Measurements from ENCODE around the gene YEATS2.
A peak's percentile ranks its signal among the peaks of the same experiment; 100 is the strongest.

The YEATS2 gene

GRCh38 chr3:183825456-183826161 is 128.0 kb downstream of the YEATS2 start, which contains the start of gene MAP6D1:
MAP6D1 (minus strand) TSS chr3:183825577; CDS start chr3:183825547, 30 bp downstream.
- no peaks in the 10 kb centered on the region for H3K27me3 ChIP-seq (replicated peaks; ENCODE audit: control insufficient read depth, insufficient read depth, low read length)
- H3K9me3 ChIP-seq (ENCODE audit: control insufficient read depth, low read length), result no peaks in the 10 kb centered on the region
- H3K4me3 ChIP-seq (ENCODE audit: low read length), result peak within 1 kb of the TSS; percentile 83
- H3K36me3 ChIP-seq (ENCODE audit: control insufficient read depth, insufficient read depth, low read length, severe bottlenecking), result peaks cover 18% of the 10 kb centered on the region
- H3K9ac ChIP-seq (ENCODE audit: low read length), result peak within 1 kb of the TSS; percentile 54
- DNase-seq (ENCODE audit: low read depth), result peak; percentile 71
- peaks cover 5% of the 10 kb centered on the region for H3K4me1 ChIP-seq (ENCODE audit: control insufficient read depth, insufficient read depth, low read length)

GRCh38 chr3:183826448-183827250 is 129.1 kb downstream of the YEATS2 start:
- Histone ChIP-seq H3K27me3 (replicated peaks; ENCODE audit: control insufficient read depth, insufficient read depth, low read length) (no peaks in the 10 kb centered on the region), H3K4me1 (ENCODE audit: control insufficient read depth, insufficient read depth, low read length) (peaks cover 5% of the 10 kb centered on the region), H3K4me3 (ENCODE audit: low read length) (no peak overlapping the region), H3K36me3 (ENCODE audit: control insufficient read depth, insufficient read depth, low read length, severe bottlenecking) (peaks cover 24% of the 10 kb centered on the region), H3K9me3 (ENCODE audit: control insufficient read depth, low read length) (no peaks in the 10 kb centered on the region), H3K9ac (ENCODE audit: low read length) (no peak overlapping the region)
- DNase-seq (ENCODE audit: low read depth), result no peak

GRCh38 chr3:183827809-183828537 is 130.4 kb downstream of the YEATS2 start:
- H3K36me3 ChIP-seq (ENCODE audit: control insufficient read depth, insufficient read depth, low read length, severe bottlenecking), result peaks cover 34% of the 10 kb centered on the region
- DNase-seq (ENCODE audit: low read depth), result no peak
- H3K4me3 ChIP-seq (ENCODE audit: low read length), result no peak overlapping the region
- no peaks in the 10 kb centered on the region for H3K9me3 ChIP-seq (ENCODE audit: control insufficient read depth, low read length)
- no peaks in the 10 kb centered on the region for H3K27me3 ChIP-seq (replicated peaks; ENCODE audit: control insufficient read depth, insufficient read depth, low read length)
- no peak overlapping the region for H3K9ac ChIP-seq (ENCODE audit: low read length)
- H3K4me1 ChIP-seq (ENCODE audit: control insufficient read depth, insufficient read depth, low read length), result peaks cover 5% of the 10 kb centered on the region

GRCh38 chr3:183828538-183828870 is 130.9 kb downstream of the YEATS2 start:
- H3K4me1 ChIP-seq (ENCODE audit: control insufficient read depth, insufficient read depth, low read length), result peaks cover 5% of the 10 kb centered on the region
- peaks cover 40% of the 10 kb centered on the region for H3K36me3 ChIP-seq (ENCODE audit: control insufficient read depth, insufficient read depth, low read length, severe bottlenecking)
- H3K9me3 ChIP-seq (ENCODE audit: control insufficient read depth, low read length), result no peaks in the 10 kb centered on the region
- no peak for DNase-seq (ENCODE audit: low read depth)
- H3K27me3 ChIP-seq (replicated peaks; ENCODE audit: control insufficient read depth, insufficient read depth, low read length), result no peaks in the 10 kb centered on the region
- H3K9ac ChIP-seq (ENCODE audit: low read length), result no peak overlapping the region
- H3K4me3 ChIP-seq (ENCODE audit: low read length), result no peak overlapping the region

GRCh38 chr3:183829466-183829865 is 131.9 kb downstream of the YEATS2 start:
- Histone ChIP-seq H3K9ac (ENCODE audit: low read length) (no peak overlapping the region), H3K36me3 (ENCODE audit: control insufficient read depth, insufficient read depth, low read length, severe bottlenecking) (peaks cover 49% of the 10 kb centered on the region), H3K4me3 (ENCODE audit: low read length) (no peak overlapping the region), H3K9me3 (ENCODE audit: control insufficient read depth, low read length) (no peaks in the 10 kb centered on the region), H3K4me1 (ENCODE audit: control insufficient read depth, insufficient read depth, low read length) (peaks cover 4% of the 10 kb centered on the region), H3K27me3 (replicated peaks; ENCODE audit: control insufficient read depth, insufficient read depth, low read length) (no peaks in the 10 kb centered on the region)
- no peak for DNase-seq (ENCODE audit: low read depth)

GRCh38 chr3:183830187-183830586 is 132.6 kb downstream of the YEATS2 start:
- Histone ChIP-seq H3K9me3 (ENCODE audit: control insufficient read depth, low read length) (no peaks in the 10 kb centered on the region), H3K36me3 (ENCODE audit: control insufficient read depth, insufficient read depth, low read length, severe bottlenecking) (peaks cover 53% of the 10 kb centered on the region)
- no peak for DNase-seq (ENCODE audit: low read depth)

GRCh38 chr3:183833516-183833915 is 135.9 kb downstream of the YEATS2 start:
- no peak for DNase-seq (ENCODE audit: low read depth)

More at GRCh38 chr3:183830187-183830586, 132.6 kb downstream of the YEATS2 start:
- Histone ChIP-seq H3K9ac (ENCODE audit: low read length) (no peak overlapping the region), H3K4me1 (ENCODE audit: control insufficient read depth, insufficient read depth, low read length) (no peaks in the 10 kb centered on the region), H3K27me3 (replicated peaks; ENCODE audit: control insufficient read depth, insufficient read depth, low read length) (no peaks in the 10 kb centered on the region), H3K4me3 (ENCODE audit: low read length) (no peak overlapping the region)

GRCh38 chr3:183837390-183837789 is 139.8 kb downstream of the YEATS2 start:
- no peaks in the 10 kb centered on the region for H3K9me3 ChIP-seq (ENCODE audit: control insufficient read depth, low read length)
- DNase-seq (ENCODE audit: low read depth), result no peak
- peaks cover 82% of the 10 kb centered on the region for H3K36me3 ChIP-seq (ENCODE audit: control insufficient read depth, insufficient read depth, low read length, severe bottlenecking)
- H3K4me1 ChIP-seq (ENCODE audit: control insufficient read depth, insufficient read depth, low read length), result no peaks in the 10 kb centered on the region
- no peaks in the 10 kb centered on the region for H3K27me3 ChIP-seq (replicated peaks; ENCODE audit: control insufficient read depth, insufficient read depth, low read length)
- no peak overlapping the region for H3K4me3 ChIP-seq (ENCODE audit: low read length)
- no peak overlapping the region for H3K9ac ChIP-seq (ENCODE audit: low read length)

More at GRCh38 chr3:183833516-183833915, 135.9 kb downstream of the YEATS2 start:
- Histone ChIP-seq H3K4me3 (ENCODE audit: low read length) (no peak overlapping the region), H3K9ac (ENCODE audit: low read length) (no peak overlapping the region), H3K36me3 (ENCODE audit: control insufficient read depth, insufficient read depth, low read length, severe bottlenecking) (peaks cover 73% of the 10 kb centered on the region), H3K9me3 (ENCODE audit: control insufficient read depth, low read length) (no peaks in the 10 kb centered on the region), H3K4me1 (ENCODE audit: control insufficient read depth, insufficient read depth, low read length) (no peaks in the 10 kb centered on the region), H3K27me3 (replicated peaks; ENCODE audit: control insufficient read depth, insufficient read depth, low read length) (no peaks in the 10 kb centered on the region)

GRCh38 chr3:183837894-183838293 is 140.3 kb downstream of the YEATS2 start:
- no peaks in the 10 kb centered on the region for H3K4me1 ChIP-seq (ENCODE audit: control insufficient read depth, insufficient read depth, low read length)
- DNase-seq (ENCODE audit: low read depth), result no peak
- no peaks in the 10 kb centered on the region for H3K9me3 ChIP-seq (ENCODE audit: control insufficient read depth, low read length)
- H3K27me3 ChIP-seq (replicated peaks; ENCODE audit: control insufficient read depth, insufficient read depth, low read length), result no peaks in the 10 kb centered on the region
- no peak overlapping the region for H3K9ac ChIP-seq (ENCODE audit: low read length)
- peaks cover 79% of the 10 kb centered on the region for H3K36me3 ChIP-seq (ENCODE audit: control insufficient read depth, insufficient read depth, low read length, severe bottlenecking)
- no peak overlapping the region for H3K4me3 ChIP-seq (ENCODE audit: low read length)

GRCh38 chr3:183839751-183840150 is 142.2 kb downstream of the YEATS2 start:
- Histone ChIP-seq H3K9me3 (ENCODE audit: control insufficient read depth, low read length) (no peaks in the 10 kb centered on the region), H3K27me3 (replicated peaks; ENCODE audit: control insufficient read depth, insufficient read depth, low read length) (no peaks in the 10 kb centered on the region), H3K9ac (ENCODE audit: low read length) (no peak overlapping the region), H3K4me3 (ENCODE audit: low read length) (no peak overlapping the region), H3K4me1 (ENCODE audit: control insufficient read depth, insufficient read depth, low read length) (peaks cover 4% of the 10 kb centered on the region), H3K36me3 (ENCODE audit: control insufficient read depth, insufficient read depth, low read length, severe bottlenecking) (peaks cover 78% of the 10 kb centered on the region)
- no peak for DNase-seq (ENCODE audit: low read depth)

- DNase-seq (ENCODE audit: low read depth), result peak; percentile 93
- Histone ChIP-seq H3K9me3 (ENCODE audit: control insufficient read depth, low read length) (no peaks in the 10 kb centered on the region), H3K36me3 (ENCODE audit: control insufficient read depth, insufficient read depth, low read length, severe bottlenecking) (peaks cover 81% of the 10 kb centered on the region), H3K9ac (ENCODE audit: low read length) (no peak overlapping the region), H3K27me3 (replicated peaks; ENCODE audit: control insufficient read depth, insufficient read depth, low read length) (no peaks in the 10 kb centered on the region), H3K4me3 (ENCODE audit: low read length) (no peak overlapping the region), H3K4me1 (ENCODE audit: control insufficient read depth, insufficient read depth, low read length) (peaks cover 9% of the 10 kb centered on the region)
Observed at GRCh38 chr3:183844606-183845005, 147.0 kb downstream of the YEATS2 start.

Measured in adipocyte (in vitro differentiated cells).